ENCODE measurements around the gene SLC2A9. TPM values are rescaled to one million over a fixed set of nuclear protein-coding genes. Genes with fewer than 3 reads are reported as not detected.

SLC2A9 gene
- polyA plus RNA-seq, 1 donor from 2014 or later = not detected

DNA sequence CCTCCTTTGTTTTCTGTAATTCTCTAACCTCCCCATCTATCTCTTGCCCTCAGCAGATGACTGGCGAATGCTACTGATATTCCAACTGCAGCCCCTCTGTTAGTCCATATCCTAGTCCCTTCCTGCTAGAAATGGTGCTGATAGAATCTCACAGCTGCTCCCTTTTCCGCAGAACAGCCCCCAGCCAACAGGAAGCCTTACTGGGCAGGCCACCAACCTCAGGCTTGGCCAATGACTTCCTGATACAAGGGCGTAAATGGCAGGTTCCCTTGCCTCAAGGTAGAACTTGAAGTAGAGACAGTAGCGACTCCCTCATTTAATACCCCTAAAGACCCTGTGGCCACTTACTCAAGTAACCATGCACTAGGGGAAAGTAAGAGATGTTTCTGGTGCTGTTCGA is 26.7 kb upstream of the SLC2A9 start:
- Histone ChIP-seq H3K9me3 (ENCODE audit: low read length) (no peaks in the 10 kb centered on the region), H3F3A (ENCODE audit: insufficient read depth, low read length, poor library complexity, severe bottlenecking) (no peaks in the 10 kb centered on the region), H3K4me3 (ENCODE audit: low read length) (no peak overlapping the region), H4K20me1 (ENCODE audit: insufficient read depth) (no peaks in the 10 kb centered on the region), H3K4me2 (ENCODE audit: low read length) (no peak overlapping the region), H3K9me2 (ENCODE audit: insufficient read depth, low read length) (no peaks in the 10 kb centered on the region), H2AFZ (ENCODE audit: low read depth, low read length) (no peak overlapping the region), H3K27me3 (ENCODE audit: insufficient read depth, low read depth, low read length) (no peaks in the 10 kb centered on the region), H3K9ac (ENCODE audit: low read length) (no peak overlapping the region), H3K79me2 (replicated peaks; ENCODE audit: insufficient read depth, low read length) (no peaks in the 10 kb centered on the region), H3K36me3 (ENCODE audit: insufficient read depth, low read length) (no peaks in the 10 kb centered on the region), H3K27ac (ENCODE audit: low read length) (no peak overlapping the region)
- TF ChIP-seq POLR2AphosphoS5 (IDR thresholded peaks at IDR 0.05) = no peak
- TF ChIP-seq, protein P1, sequence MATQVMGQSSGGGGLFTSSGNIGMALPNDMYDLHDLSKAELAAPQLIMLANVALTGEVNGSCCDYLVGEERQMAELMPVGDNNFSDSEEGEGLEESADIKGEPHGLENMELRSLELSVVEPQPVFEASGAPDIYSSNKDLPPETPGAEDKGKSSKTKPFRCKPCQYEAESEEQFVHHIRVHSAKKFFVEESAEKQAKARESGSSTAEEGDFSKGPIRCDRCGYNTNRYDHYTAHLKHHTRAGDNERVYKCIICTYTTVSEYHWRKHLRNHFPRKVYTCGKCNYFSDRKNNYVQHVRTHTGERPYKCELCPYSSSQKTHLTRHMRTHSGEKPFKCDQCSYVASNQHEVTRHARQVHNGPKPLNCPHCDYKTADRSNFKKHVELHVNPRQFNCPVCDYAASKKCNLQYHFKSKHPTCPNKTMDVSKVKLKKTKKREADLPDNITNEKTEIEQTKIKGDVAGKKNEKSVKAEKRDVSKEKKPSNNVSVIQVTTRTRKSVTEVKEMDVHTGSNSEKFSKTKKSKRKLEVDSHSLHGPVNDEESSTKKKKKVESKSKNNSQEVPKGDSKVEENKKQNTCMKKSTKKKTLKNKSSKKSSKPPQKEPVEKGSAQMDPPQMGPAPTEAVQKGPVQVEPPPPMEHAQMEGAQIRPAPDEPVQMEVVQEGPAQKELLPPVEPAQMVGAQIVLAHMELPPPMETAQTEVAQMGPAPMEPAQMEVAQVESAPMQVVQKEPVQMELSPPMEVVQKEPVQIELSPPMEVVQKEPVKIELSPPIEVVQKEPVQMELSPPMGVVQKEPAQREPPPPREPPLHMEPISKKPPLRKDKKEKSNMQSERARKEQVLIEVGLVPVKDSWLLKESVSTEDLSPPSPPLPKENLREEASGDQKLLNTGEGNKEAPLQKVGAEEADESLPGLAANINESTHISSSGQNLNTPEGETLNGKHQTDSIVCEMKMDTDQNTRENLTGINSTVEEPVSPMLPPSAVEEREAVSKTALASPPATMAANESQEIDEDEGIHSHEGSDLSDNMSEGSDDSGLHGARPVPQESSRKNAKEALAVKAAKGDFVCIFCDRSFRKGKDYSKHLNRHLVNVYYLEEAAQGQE (IDR thresholded peaks at IDR 0.05; ENCODE audit: borderline replicate concordance) = no peak
- no peak for TF ChIP-seq RAD21 (conservative IDR thresholded peaks at IDR 0.05)
- no peak for TF ChIP-seq TAF1 (IDR thresholded peaks at IDR 0.05; ENCODE audit: low read depth)

DNA sequence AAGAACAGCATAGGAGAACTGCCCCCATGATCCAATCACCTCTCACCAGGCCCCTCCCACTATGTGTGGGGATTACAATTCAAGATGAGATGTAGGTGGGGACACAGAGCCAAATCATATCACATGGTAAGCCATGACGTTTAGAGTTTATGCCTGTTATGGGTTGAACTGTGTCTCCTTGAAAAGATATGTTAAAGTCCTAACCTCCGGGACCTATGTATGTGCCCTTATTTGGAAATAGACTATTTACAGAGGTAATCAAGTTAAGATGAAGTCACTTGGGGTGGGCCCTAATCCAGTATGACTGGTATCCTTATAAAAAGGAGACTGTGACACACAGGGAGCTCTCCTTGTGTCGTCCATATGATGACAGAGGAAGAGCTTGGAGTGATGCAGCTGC is 25.2 kb upstream of the SLC2A9 start:
- Histone ChIP-seq H3K27ac (ENCODE audit: low read length) (no peak overlapping the region), H3F3A (ENCODE audit: insufficient read depth, low read length, poor library complexity, severe bottlenecking) (no peaks in the 10 kb centered on the region), H3K9me2 (ENCODE audit: insufficient read depth, low read length) (no peaks in the 10 kb centered on the region), H4K20me1 (ENCODE audit: insufficient read depth) (no peaks in the 10 kb centered on the region), H3K4me3 (ENCODE audit: low read length) (no peak overlapping the region), H3K4me2 (ENCODE audit: low read length) (no peak overlapping the region), H2AFZ (ENCODE audit: low read depth, low read length) (no peak overlapping the region), H3K9me3 (ENCODE audit: low read length) (peaks cover 6% of the 10 kb centered on the region), H3K27me3 (ENCODE audit: insufficient read depth, low read depth, low read length) (no peaks in the 10 kb centered on the region), H3K36me3 (ENCODE audit: insufficient read depth, low read length) (no peaks in the 10 kb centered on the region), H3K9ac (ENCODE audit: low read length) (no peak overlapping the region), H3K79me2 (replicated peaks; ENCODE audit: insufficient read depth, low read length) (no peaks in the 10 kb centered on the region)
- TF ChIP-seq EP300 (conservative IDR thresholded peaks at IDR 0.05; ENCODE audit: poor library complexity, severe bottlenecking) (no peak), EZH2 (IDR thresholded peaks at IDR 0.05; ENCODE audit: borderline replicate concordance, insufficient read depth, low read length, poor library complexity, severe bottlenecking) (no peak), SMC3 (conservative IDR thresholded peaks at IDR 0.05; ENCODE audit: poor library complexity) (no peak), RAD21 (conservative IDR thresholded peaks at IDR 0.05) (no peak), TAF1 (IDR thresholded peaks at IDR 0.05; ENCODE audit: low read depth) (no peak), MXI1 (conservative IDR thresholded peaks at IDR 0.05; ENCODE audit: poor library complexity, severe bottlenecking) (no peak), POLR2AphosphoS5 (IDR thresholded peaks at IDR 0.05) (no peak)
- TF ChIP-seq, protein P1 (IDR thresholded peaks at IDR 0.05; ENCODE audit: borderline replicate concordance) = no peak
- TF ChIP-seq, protein P2, sequence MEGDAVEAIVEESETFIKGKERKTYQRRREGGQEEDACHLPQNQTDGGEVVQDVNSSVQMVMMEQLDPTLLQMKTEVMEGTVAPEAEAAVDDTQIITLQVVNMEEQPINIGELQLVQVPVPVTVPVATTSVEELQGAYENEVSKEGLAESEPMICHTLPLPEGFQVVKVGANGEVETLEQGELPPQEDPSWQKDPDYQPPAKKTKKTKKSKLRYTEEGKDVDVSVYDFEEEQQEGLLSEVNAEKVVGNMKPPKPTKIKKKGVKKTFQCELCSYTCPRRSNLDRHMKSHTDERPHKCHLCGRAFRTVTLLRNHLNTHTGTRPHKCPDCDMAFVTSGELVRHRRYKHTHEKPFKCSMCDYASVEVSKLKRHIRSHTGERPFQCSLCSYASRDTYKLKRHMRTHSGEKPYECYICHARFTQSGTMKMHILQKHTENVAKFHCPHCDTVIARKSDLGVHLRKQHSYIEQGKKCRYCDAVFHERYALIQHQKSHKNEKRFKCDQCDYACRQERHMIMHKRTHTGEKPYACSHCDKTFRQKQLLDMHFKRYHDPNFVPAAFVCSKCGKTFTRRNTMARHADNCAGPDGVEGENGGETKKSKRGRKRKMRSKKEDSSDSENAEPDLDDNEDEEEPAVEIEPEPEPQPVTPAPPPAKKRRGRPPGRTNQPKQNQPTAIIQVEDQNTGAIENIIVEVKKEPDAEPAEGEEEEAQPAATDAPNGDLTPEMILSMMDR (IDR thresholded peaks at IDR 0.05; ENCODE audit: poor library complexity, severe bottlenecking) = no peak
